Mammary epithelial cell (primary cell): ENCODE measurements around the gene TTC12.

ENCODE experiments used
- CTCF ChIP-seq, 2 donors: IDR thresholded peaks in 1 of 2; conservative IDR thresholded peaks in 1 of 2; 2 replicates each; pipeline ENCODE4 v1.5.1; 2011 to 2012; ENCODE audit warnings: inconsistent platforms in 2 of 2, low read length in 2 of 2, mild to moderate bottlenecking in 2 of 2, control low read depth in 1 of 2, low read depth in 1 of 2; ENCODE audit not compliant: insufficient read depth in 1 of 2; ENCODE audit errors: extremely low read depth in 1 of 2
- EZH2 ChIP-seq: IDR thresholded peaks from 2 replicates; pipeline ENCODE4 v1.6.1; 2012; ENCODE audit warnings: low read length, inconsistent platforms, borderline replicate concordance

DNA sequence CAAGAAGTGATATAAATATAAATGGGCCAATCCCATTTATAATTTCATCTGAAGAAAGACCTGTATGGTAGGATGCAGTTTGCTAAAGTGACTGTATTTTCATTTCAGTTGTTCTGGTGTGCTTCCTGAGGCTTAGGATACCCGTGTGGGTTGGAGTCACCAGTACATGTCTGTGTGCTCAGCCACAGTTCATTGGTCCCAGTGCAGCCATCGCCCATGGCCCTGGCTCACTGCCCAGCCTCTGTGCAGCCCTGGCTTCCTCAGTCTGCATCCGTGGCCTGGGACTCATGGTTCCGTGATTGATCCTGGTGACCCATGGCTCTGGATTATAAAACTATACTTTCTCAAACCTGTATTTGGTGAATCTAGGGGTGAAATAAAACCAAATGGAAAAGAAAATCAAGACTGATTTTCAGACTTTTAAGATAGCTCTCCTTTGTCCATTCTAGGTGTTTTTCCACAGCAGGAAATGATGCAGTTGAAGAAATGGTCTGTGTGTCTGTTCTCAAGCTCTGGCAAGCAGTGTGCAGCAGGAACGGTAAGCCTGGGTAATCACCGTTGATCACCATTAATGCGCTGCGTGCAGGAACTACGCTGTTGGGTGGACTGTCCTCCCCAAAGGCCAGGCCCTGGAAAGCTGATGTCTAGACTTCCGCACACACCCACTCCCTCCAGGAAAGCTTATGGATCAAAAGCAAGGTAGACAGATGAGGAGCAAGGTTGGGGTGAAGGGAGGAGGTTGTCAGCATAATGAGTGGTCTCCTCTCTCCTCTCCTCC, 27.2 kb downstream of the TTC12 start:
- TF ChIP-seq CTCF (conservative IDR thresholded peaks at IDR 0.05 in 1 of 2, IDR thresholded peaks at IDR 0.05 in 1 of 2; ENCODE audit: extremely low read depth in 1 of 2, insufficient read depth in 1 of 2, low read depth in 1 of 2, low read length in 2 of 2): no peak
- no peak for TF ChIP-seq EZH2
